HG03571 (cell line): ENCODE data around the gene MTG2.

Experiments
- ATAC-seq: cut with Tn5 transposase; IDR thresholded peaks from one replicate; pipeline ENCODE4 v1.9.1; 2021; ENCODE audit not compliant: unreplicated experiment

Gene MTG2

DNA sequence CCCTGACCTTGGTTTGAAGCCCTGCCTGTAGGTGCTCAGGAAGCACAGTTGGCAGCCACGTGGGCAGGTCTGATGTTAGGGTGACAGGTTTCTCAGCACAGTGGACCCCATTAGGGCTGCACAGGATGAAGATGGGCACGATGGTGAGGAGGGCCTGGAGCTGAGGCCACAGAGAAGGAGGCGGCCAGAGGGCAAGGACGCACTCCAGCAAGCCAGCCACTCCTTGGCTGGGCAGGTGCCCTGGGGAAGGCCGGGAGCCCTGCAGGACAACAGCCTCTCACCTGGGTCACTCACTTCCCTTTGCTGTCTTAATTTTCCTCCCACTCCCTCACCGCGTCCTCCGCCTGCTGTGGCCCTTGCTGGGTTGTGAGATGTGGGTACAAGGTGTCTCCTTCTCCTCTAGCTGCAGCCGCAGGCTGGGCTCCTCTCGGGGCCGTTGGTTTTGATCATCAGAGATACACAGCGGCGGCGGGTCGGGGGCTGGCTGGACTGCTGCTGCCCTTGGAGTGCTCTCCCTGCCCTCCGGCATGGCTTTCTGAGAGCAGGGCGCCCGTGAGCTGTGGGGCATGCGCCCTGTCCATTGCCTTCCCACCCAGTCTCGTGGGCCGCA lies 61.2 kb downstream of the MTG2 start:
- no peak for ATAC-seq

DNA sequence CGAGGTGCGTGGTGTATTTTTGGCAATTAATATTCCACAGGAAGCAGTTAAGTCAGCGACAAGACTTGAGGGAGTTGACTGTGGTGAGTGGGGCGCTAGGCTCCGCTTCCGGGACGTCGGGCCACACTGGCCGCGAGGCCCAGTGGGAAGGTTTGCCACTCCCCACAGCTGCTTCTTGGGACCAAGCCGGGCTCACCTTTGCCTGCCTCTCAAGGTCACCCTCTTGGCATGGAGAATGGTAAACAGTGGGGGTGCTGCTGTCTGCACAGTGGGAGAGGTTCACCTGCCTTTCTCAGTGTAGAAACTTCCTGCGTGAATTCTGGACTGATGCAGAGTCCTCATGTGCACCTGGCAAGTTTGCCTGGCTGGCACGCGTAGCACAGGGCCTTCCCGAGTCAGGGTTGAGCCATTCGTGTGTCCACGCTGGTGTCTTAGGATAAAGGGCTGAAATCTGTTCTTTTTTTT lies 61.8 kb downstream of the MTG2 start:
- no peak for ATAC-seq

DNA sequence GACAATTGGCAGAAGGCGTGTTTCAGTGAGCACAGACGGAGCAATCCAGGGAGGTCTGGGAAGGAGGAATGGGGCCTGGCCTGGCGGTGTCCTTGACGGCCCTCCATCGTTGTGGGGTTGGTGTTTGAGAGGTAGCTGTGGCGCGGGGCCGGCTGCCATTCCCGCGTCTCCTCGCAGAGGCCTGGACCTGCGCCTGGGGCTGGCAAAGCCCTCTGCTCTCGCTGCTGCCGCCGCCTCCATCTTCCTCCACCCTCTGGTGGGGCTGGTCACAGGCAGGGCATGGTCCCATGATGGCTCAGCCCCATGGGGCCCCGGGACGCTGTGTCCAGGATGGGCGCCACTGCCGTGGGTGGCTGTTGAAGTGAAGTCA lies 63.1 kb downstream of the MTG2 start:
- ATAC-seq, result no peak

DNA sequence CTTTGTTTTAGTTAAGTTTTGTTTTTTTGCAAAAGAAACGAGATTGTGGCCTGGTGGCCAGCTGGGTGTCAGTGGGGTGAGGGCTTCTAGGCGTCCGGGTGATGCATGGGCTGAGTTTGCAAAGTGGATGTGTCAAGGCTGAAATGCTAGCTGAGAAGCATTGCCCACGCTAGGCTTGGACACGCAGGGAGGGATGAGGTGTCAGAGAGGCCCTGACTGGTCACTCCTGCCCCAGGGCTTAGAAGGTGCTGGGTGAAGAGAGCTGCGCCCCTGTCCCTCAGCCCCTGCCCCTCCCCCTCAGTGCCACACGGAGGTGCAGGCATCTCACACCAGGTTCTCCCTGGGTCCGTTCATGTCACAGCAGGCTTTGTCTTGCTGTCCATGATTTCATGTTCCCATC lies 63.6 kb downstream of the MTG2 start:
- no peak for ATAC-seq

DNA sequence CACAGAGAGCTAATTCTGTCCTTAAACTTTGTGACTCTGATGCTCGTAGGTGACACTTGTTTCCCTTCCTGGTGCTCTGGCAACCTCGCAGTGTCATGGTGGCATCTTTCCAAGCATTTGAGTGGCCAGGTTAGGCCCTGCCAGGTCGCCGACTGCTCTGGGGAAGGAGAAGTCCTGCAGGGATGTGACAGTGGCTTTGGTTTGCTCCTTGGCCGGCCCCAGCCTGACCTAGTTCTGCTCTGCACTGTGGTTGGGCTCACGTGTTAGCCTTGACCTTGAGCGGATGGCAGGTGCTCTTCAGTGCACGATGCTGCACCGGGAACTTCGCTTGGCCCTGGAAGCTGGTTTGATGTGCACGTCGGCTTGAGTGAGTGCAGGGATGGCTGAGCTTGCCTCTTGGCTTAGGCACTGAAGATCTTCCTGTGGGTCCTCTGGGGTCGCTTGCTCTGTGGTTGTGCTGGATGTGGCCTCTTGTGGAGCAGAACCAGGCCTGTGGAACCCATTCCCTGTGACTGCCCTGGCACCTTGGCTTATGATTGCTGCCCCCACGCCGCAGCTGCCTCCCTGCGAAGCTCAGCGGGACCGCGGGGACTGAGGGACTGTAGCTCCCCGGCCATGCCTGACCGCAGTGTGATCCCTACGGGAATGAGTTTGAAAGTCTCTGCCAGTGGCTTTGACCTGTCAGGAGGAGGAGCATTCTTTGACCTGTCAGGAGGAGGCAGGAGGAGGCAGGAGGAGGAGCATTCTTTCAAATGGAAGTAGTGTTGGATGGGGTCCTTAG lies 64.2 kb downstream of the MTG2 start:
- ATAC-seq, result no peak

DNA sequence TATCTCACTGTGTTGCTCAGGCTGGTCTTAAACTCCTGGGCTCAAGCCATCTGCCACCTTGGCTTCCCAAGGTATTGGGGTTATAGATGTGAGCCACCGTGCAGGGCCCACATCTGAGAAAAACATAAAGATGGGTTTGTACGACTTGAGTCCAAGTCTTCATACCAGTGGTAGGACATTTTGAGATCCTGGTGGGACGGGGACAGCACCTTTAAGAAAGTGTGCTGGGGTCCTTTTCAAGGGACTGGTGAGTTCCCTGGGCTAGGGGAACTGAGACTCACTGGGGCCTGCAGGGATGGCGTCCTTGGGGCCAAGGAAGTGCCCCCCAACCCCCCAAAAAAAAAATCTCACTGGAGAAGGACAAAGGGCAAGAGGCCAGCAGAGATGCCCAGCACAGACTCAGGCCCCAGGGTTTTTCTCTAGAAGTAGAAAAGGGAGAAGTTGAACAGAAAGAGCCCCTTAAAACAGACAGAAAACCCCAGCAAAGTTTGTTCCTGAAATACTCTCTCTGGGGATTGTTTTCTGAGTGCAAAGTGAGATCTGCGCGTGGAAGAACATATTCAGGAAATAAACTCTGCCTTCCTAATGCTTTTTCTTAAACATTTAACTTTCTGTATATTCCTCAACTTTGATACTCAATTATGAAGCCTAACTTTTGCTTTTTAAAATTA lies 66.2 kb downstream of the MTG2 start:
- no peak for ATAC-seq

DNA sequence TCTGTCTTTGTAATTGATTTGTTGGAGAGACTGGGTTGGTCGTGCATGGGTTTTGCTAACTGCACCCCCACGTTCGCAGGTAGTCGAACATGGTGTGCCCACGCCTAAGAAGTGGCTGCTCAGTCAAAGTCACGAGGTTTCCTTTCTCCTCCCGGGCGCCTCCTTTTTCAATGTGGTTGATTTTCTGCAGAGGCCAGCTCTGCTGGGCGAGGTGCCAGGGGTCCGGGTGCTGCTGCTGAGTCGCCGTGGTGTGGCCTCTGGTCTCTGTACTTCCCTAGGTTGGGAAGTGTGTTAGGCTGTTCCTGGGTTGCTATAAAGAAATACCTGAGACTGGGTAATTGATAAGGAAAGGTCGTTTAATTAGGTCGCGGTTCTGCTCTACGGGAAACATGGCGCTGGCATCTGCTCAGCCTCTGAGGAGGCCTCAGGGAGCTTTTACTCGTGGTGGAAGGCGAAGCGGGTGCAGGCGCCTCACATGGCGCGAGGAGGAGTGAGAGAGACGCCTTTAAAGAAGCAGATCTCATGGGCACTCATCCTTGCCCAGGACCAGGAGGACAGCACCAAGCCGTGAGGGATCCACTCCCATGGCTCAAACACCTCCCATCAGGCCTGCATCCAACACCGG lies 69.6 kb downstream of the MTG2 start:
- no peak for ATAC-seq
